Measurements from ENCODE around the gene ELMO3.

ELMO3 gene

GRCh38 chr16:67199011-67199807 lies at the start of gene ELMO3:
Gene ELMO3, plus strand, starts transcription at chr16:67199131. Its CDS starts 196 bp downstream, at chr16:67199327.
- no peaks in the 10 kb centered on the region for H3K4me1 ChIP-seq (ENCODE audit: insufficient read depth, low read length)
- H3K36me3 ChIP-seq (ENCODE audit: insufficient read depth, low read length), result peaks cover 13% of the 10 kb centered on the region
- peak within 1 kb of the TSS; percentile 78 for H3K9ac ChIP-seq (ENCODE audit: low read depth, low read length)
- no peaks in the 10 kb centered on the region for H3K9me3 ChIP-seq (ENCODE audit: control insufficient read depth, insufficient read depth, low read length)

GRCh38 chr16:67149276-67150046 lies 49.5 kb upstream of the ELMO3 start:
- H3K9ac ChIP-seq (ENCODE audit: low read depth, low read length), result peak overlapping the region; percentile 61; the same call in 1 of the 2 replicates
- no peaks in the 10 kb centered on the region for H3K4me1 ChIP-seq (ENCODE audit: insufficient read depth, low read length)
- H3K9me3 ChIP-seq (ENCODE audit: control insufficient read depth, insufficient read depth, low read length), result no peaks in the 10 kb centered on the region
- H3K36me3 ChIP-seq (ENCODE audit: insufficient read depth, low read length), result peaks cover 11% of the 10 kb centered on the region

GRCh38 chr16:67150047-67150832 lies 48.7 kb upstream of the ELMO3 start:
- peaks cover 9% of the 10 kb centered on the region for H3K36me3 ChIP-seq (ENCODE audit: insufficient read depth, low read length)
- H3K9ac ChIP-seq (ENCODE audit: low read depth, low read length), result peak overlapping the region; percentile 61
- H3K9me3 ChIP-seq (ENCODE audit: control insufficient read depth, insufficient read depth, low read length), result no peaks in the 10 kb centered on the region
- no peaks in the 10 kb centered on the region for H3K4me1 ChIP-seq (ENCODE audit: insufficient read depth, low read length)

GRCh38 chr16:67150833-67151396 lies 48.0 kb upstream of the ELMO3 start, which contains the start of gene B3GNT9:
Gene B3GNT9, minus strand, starts transcription at chr16:67150998. Its CDS starts 513 bp downstream, at chr16:67150485.
- no peaks in the 10 kb centered on the region for H3K4me1 ChIP-seq (ENCODE audit: insufficient read depth, low read length)
- H3K9me3 ChIP-seq (ENCODE audit: control insufficient read depth, insufficient read depth, low read length), result no peaks in the 10 kb centered on the region; the same call in 1 of the 2 replicates
- H3K9ac ChIP-seq (ENCODE audit: low read depth, low read length), result peak within 1 kb of the TSS; percentile 61
- H3K36me3 ChIP-seq (ENCODE audit: insufficient read depth, low read length), result peaks cover 2% of the 10 kb centered on the region

DNA sequence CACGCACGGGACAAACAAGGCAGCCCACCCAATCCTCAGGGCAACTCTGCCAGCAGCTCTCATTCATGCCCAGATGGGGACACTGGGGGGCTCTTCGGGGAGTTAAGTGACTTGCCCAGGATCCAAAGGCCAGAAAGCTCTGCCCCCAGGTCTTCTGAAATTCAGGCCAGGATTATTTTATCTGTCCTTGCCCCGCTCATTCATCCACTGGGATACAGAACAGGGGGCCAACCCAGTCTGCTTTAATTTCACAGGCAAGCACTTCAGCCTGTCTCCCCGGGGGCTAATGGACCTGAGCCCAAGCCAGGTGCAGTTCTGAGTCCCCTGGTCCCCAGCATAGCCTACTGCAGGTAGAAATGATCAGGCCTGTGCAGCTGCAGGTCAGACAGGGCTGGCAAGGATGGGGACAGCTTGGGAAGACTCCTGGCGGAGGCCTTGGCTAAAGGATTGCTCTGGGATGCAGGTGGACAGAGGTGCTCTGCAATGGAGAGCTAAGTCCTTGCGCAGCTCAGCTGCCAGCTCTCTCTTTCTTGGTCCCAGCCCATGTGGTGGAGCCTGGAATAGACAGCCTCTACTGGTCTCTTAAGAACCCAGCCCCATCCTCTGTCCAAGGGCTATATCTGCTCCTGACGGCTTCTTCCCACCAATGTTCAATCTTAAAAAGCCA lies 47.4 kb upstream of the ELMO3 start:
- no peaks in the 10 kb centered on the region for H3K4me1 ChIP-seq (ENCODE audit: insufficient read depth, low read length)
- H3K9ac ChIP-seq (ENCODE audit: low read depth, low read length), result peak overlapping the region; percentile 61; the same call in 1 of the 2 replicates
- no peaks in the 10 kb centered on the region; the same call in 1 of the 2 replicates for H3K36me3 ChIP-seq (ENCODE audit: insufficient read depth, low read length)
- H3K9me3 ChIP-seq (ENCODE audit: control insufficient read depth, insufficient read depth, low read length), result no peaks in the 10 kb centered on the region; the same call in 1 of the 2 replicates

DNA sequence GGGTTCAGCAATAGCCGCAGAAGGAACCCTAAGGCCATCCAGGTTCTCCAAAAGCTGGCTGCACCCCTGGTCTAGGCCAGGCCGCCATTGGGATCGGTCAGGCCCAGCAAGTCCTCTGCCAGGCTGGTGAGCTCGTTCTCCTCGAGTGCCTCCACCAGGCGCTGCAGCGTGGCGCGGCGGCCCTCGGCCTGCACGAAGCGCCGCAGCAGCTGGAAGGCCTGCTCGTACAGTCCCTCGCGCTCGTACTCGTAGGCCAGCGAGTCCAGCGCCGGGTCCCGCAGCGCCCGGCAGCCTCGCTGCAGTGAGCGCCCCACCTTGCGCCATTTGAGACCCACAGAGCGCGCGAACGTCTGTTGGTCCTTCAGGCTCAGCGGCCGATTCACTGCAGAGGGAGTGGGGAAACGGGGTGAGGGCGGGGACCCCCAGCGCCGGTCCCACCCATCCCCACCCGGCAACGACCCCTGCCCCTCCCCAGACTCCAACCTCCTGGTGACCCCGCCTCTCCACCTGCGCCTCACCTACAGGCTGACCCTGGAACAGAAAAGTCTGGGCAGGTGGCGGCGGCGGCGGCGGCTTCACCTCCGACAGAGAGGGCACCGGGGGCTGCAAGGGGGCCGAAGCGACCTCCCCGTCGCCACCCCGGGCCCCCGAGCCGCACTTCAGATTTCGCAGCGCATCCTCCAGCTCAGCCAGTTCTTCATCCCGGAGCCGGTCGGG lies 44.2 kb upstream of the ELMO3 start:
- Histone ChIP-seq H3K4me1 (ENCODE audit: insufficient read depth, low read length) (no peaks in the 10 kb centered on the region; the same call in 1 of the 2 replicates), H3K9me3 (ENCODE audit: control insufficient read depth, insufficient read depth, low read length) (no peaks in the 10 kb centered on the region; the same call in 1 of the 2 replicates), H3K9ac (ENCODE audit: low read depth, low read length) (peak overlapping the region; percentile 28; the same call in 1 of the 2 replicates), H3K36me3 (ENCODE audit: insufficient read depth, low read length) (no peaks in the 10 kb centered on the region)

GRCh38 chr16:67155295-67156142 lies 43.4 kb upstream of the ELMO3 start:
- Histone ChIP-seq H3K9ac (ENCODE audit: low read depth, low read length) (peak overlapping the region; percentile 28; the same call in 1 of the 2 replicates), H3K4me1 (ENCODE audit: insufficient read depth, low read length) (no peaks in the 10 kb centered on the region; the same call in 1 of the 2 replicates), H3K9me3 (ENCODE audit: control insufficient read depth, insufficient read depth, low read length) (no peaks in the 10 kb centered on the region; the same call in 1 of the 2 replicates)

GRCh38 chr16:67156143-67156844 lies 42.6 kb upstream of the ELMO3 start:
- Histone ChIP-seq H3K4me1 (ENCODE audit: insufficient read depth, low read length) (no peaks in the 10 kb centered on the region; the same call in 1 of the 2 replicates), H3K9me3 (ENCODE audit: control insufficient read depth, insufficient read depth, low read length) (no peaks in the 10 kb centered on the region; the same call in 1 of the 2 replicates), H3K9ac (ENCODE audit: low read depth, low read length) (no peak overlapping the region), H3K36me3 (ENCODE audit: insufficient read depth, low read length) (no peaks in the 10 kb centered on the region)

More at GRCh38 chr16:67155295-67156142, 43.4 kb upstream of the ELMO3 start:
- H3K36me3 ChIP-seq (ENCODE audit: insufficient read depth, low read length), result no peaks in the 10 kb centered on the region

GRCh38 chr16:67157106-67157748 lies 41.7 kb upstream of the ELMO3 start:
- Histone ChIP-seq H3K9me3 (ENCODE audit: control insufficient read depth, insufficient read depth, low read length) (no peaks in the 10 kb centered on the region; the same call in 1 of the 2 replicates), H3K9ac (ENCODE audit: low read depth, low read length) (no peak overlapping the region), H3K4me1 (ENCODE audit: insufficient read depth, low read length) (no peaks in the 10 kb centered on the region; the same call in 1 of the 2 replicates), H3K36me3 (ENCODE audit: insufficient read depth, low read length) (no peaks in the 10 kb centered on the region)

DNA sequence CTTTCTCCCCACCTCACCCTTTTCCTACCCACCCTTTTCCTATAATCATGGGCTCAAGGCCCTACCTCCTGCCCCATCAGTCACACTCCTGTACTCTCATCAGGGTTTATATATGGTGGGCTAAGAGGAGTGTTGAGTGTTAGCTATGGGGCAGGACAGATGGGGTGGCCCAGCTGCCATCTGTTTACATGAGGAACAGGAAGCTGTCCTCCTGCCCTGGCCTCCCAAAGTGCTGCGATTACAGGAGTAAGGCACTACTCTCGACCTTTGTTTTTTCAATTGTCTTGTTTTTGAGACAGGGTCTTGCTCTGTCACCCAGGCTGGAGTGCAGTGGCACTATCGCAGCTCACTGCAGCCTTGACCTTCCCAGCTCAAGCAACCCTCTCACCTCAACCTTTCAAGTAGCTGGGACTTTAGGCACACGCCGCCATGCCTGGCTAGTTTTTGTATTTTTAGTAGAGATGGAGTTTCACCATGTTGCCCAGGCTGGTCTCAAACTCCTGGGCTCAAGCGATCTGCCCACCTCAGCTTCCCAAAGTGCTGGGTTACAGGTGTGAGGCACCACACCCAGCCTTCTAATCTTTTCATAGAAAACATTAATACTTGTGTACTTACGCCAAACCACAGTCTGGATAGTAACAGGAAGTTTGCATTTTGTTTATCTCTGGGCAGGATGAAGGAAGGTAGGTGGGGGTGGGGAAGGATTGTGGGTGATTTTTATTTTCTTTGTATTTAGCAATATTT lies 40.9 kb upstream of the ELMO3 start:
- H3K4me1 ChIP-seq (ENCODE audit: insufficient read depth, low read length), result no peaks in the 10 kb centered on the region; the same call in 1 of the 2 replicates
- H3K9me3 ChIP-seq (ENCODE audit: control insufficient read depth, insufficient read depth, low read length), result no peaks in the 10 kb centered on the region; the same call in 1 of the 2 replicates
- H3K36me3 ChIP-seq (ENCODE audit: insufficient read depth, low read length), result no peaks in the 10 kb centered on the region
- no peak overlapping the region for H3K9ac ChIP-seq (ENCODE audit: low read depth, low read length)
